Measurements from ENCODE around the gene GLYATL1.

Gene GLYATL1
- 0 to 0.11 (median 0) reads per million in 9 experiments for total RNA-seq

- peaks cover 28 to 37% of the 10 kb centered on the region in 2 donors for H3K27me3 Mint-ChIP-seq
- DNase-seq = no peak
- no peak for ATAC-seq (replicated peaks)
- no peak within 1 kb of the TSS for H3K27ac Mint-ChIP-seq
- H3K36me3 Mint-ChIP-seq (ENCODE audit: insufficient read depth) = no peaks in the 10 kb centered on the region
- H3K4me1 Mint-ChIP-seq (ENCODE audit: low read depth in 2 of 2) = no peaks in the 10 kb centered on the region
- no peaks in the 10 kb centered on the region for H3K9me3 Mint-ChIP-seq
- no peak within 1 kb of the TSS for H3K4me3 Mint-ChIP-seq
These were observed at the start of gene GLYATL1 for GRCh38 chr11:58939277-58939676. TSS of gene GLYATL1 (plus strand) at chr11:58939488. CDS start at chr11:58947088, 7,600 bp downstream.

DNA sequence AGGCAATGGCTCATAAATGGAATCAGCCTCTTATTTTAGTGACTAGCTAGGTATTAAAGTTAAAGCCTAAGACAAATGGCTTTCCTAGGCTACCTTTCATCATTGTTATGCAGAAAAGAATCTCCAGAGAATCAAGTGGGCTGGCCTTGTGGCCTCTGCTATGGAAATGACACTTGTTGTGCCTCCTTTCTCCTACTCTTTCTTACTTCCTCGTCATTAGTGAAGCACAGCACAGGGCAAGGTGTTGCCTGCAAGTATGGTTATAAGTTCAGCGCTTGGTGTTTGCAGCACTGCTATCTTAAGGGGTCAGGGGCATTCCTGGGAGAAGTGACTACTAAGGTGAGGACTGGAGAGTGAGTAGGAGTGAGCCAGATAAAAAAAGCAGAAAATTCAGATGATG lies 45.4 kb upstream of the GLYATL1 start:
- Mint-ChIP-seq H3K9me3 (no peaks in the 10 kb centered on the region), H3K4me1 (ENCODE audit: low read depth in 2 of 2) (no peaks in the 10 kb centered on the region), H3K4me3 (no peak overlapping the region), H3K27me3 (peaks cover 30 to 46% of the 10 kb centered on the region in 2 donors), H3K27ac (no peak overlapping the region), H3K36me3 (ENCODE audit: insufficient read depth) (no peaks in the 10 kb centered on the region)
- DNase-seq (no peak), ATAC-seq (replicated peaks) (no peak)

DNA sequence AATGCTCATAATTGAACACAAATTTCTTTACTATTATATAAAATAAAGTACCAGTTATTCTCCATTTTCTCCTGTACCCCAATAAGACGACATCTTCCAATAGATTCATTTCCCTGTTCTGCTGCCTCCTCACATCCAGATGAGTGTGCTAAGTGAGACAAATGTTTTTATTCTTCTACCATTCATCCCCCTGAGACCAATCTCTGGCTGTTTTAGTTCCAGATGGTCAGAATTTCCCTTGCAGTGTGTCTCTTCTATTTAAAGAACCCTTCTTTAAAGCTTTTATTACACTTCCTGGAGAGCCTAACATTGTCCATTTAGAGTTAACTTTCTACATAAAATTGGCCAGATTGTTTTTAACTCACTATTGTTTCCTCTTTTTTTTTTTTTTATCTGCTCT lies 41.2 kb upstream of the GLYATL1 start:
- ATAC-seq (replicated peaks) (no peak), DNase-seq (no peak)
- H3K27me3 Mint-ChIP-seq = peaks cover 50 to 67% of the 10 kb centered on the region in 2 donors
- no peak overlapping the region for H3K4me3 Mint-ChIP-seq
- H3K4me1 Mint-ChIP-seq (ENCODE audit: low read depth in 2 of 2) = no peaks in the 10 kb centered on the region
- H3K9me3 Mint-ChIP-seq = no peaks in the 10 kb centered on the region
- H3K36me3 Mint-ChIP-seq (ENCODE audit: insufficient read depth) = no peaks in the 10 kb centered on the region
- no peak overlapping the region for H3K27ac Mint-ChIP-seq

- no peak for DNase-seq
- peaks cover 67 to 93% of the 10 kb centered on the region in 2 donors for H3K27me3 Mint-ChIP-seq
- H3K27ac Mint-ChIP-seq = no peak overlapping the region
- H3K9me3 Mint-ChIP-seq = no peaks in the 10 kb centered on the region
- H3K4me1 Mint-ChIP-seq (ENCODE audit: low read depth in 2 of 2) = no peaks in the 10 kb centered on the region
- H3K36me3 Mint-ChIP-seq (ENCODE audit: insufficient read depth) = no peaks in the 10 kb centered on the region
- H3K4me3 Mint-ChIP-seq = no peak overlapping the region
- ATAC-seq (replicated peaks) = no peak
These were observed 38.5 kb upstream of the GLYATL1 start for GRCh38 chr11:58900479-58901420.

DNA sequence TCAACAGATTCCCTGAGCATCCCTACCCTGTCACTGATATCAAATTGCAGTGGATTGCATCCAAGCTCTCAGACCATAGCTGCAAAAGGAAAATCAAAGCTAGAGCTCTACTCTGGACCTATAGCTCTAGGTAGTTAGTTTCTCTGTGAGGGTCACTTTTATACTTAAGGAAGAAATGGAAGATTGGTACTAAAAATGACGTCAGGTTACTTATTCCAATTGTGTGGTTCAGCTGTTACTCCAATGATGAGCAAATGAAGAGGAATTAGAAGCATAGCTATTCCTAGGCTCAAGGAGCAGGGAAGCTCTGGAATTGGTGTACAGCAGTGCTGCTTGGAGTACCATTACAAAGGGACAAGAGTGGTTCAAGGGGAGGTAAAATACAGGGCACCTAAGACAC lies 36.4 kb upstream of the GLYATL1 start:
- ATAC-seq (replicated peaks) (no peak), DNase-seq (no peak)
- Mint-ChIP-seq H3K9me3 (no peaks in the 10 kb centered on the region), H3K4me1 (ENCODE audit: low read depth in 2 of 2) (no peaks in the 10 kb centered on the region), H3K4me3 (no peak overlapping the region), H3K27ac (no peak overlapping the region), H3K27me3 (peaks cover 76 to 93% of the 10 kb centered on the region in 2 donors), H3K36me3 (ENCODE audit: insufficient read depth) (no peaks in the 10 kb centered on the region)

- H3K9me3 Mint-ChIP-seq = no peaks in the 10 kb centered on the region
- no peaks in the 10 kb centered on the region for H3K4me1 Mint-ChIP-seq (ENCODE audit: low read depth in 2 of 2)
- H3K27me3 Mint-ChIP-seq = peaks cover 63 to 81% of the 10 kb centered on the region in 2 donors
- no peak overlapping the region for H3K27ac Mint-ChIP-seq
- H3K36me3 Mint-ChIP-seq (ENCODE audit: insufficient read depth) = no peaks in the 10 kb centered on the region
- DNase-seq = no peak
- ATAC-seq (replicated peaks) = no peak
- no peak overlapping the region for H3K4me3 Mint-ChIP-seq
These were observed 34.1 kb upstream of the GLYATL1 start for GRCh38 chr11:58905011-58905720.

DNA sequence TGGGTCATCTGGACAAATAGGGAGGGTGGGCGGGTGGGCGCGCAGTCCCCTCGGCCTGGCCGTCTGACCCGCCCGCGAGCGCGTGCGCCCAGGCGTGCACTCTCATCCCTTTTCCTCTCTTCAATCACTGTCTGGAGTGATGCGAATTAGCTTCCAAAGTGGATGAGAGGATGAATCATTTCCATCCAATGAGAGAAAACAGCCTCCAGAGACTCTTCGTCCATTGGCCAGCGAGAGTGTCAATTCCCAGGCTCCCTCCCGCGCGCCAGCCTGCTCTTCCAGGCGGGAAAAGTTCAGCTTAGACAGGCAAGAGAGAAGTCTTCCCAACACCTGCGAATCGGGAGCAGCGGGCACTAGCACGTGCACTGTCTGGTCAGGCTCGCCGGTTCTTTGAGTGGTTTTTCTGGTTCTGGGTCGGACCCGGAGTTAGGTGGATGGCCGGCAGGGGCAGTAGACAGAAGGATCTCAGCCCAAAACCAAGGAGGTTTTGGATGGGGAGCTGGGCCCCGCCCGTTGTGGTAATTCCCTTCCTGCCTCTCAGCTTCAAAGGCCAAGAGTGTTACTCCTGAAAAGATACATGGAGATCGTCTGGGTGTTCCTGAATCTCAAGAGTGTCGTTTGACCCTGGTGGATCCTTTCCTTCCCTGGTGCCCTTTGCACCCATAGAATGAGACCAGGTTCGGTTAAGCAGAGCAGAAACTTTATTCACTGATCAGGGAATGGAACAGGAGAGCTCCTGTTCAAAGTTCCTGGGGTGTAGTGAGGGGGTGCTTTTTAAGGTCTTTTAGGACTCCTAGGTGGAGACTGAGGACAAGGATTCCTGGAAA lies 33.4 kb upstream of the GLYATL1 start:
- H3K36me3 Mint-ChIP-seq (ENCODE audit: insufficient read depth) = no peaks in the 10 kb centered on the region
- H3K4me3 Mint-ChIP-seq = no peak overlapping the region
- H3K27ac Mint-ChIP-seq = no peak overlapping the region
- H3K9me3 Mint-ChIP-seq = no peaks in the 10 kb centered on the region
- DNase-seq (no peak), ATAC-seq (replicated peaks) (no peak)
- H3K4me1 Mint-ChIP-seq (ENCODE audit: low read depth in 2 of 2) = no peaks in the 10 kb centered on the region
- peaks cover 59 to 74% of the 10 kb centered on the region in 2 donors for H3K27me3 Mint-ChIP-seq

GRCh38 chr11:58907780-58908179 lies 31.5 kb upstream of the GLYATL1 start:
- Mint-ChIP-seq H3K4me1 (ENCODE audit: low read depth in 2 of 2) (no peaks in the 10 kb centered on the region), H3K36me3 (ENCODE audit: insufficient read depth) (no peaks in the 10 kb centered on the region), H3K27me3 (peaks cover 57 to 67% of the 10 kb centered on the region in 2 donors), H3K9me3 (no peaks in the 10 kb centered on the region), H3K4me3 (no peak overlapping the region), H3K27ac (no peak overlapping the region)
- no peak for ATAC-seq (replicated peaks)
- DNase-seq = no peak

DNA sequence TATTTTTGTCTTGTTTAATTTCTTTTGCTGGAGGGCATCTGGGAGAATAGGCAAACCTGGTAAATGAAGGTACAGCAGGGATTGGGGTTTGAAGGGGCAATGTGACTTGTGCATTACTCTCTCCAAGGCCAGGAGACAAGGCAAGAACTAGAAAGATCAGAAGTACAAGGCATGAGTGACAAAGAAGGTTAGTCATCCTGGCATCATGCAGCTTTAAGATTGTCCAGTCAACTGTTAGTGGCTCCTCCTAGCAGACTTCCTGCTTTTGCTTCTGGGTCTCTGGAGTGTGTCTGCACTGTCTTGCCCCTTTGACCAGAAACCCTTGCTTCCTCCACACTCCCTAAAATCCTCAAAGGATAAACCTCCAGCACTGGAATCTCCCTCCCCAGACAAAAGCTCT lies 27.2 kb upstream of the GLYATL1 start:
- Mint-ChIP-seq H3K4me1 (ENCODE audit: low read depth in 2 of 2) (no peaks in the 10 kb centered on the region), H3K27ac (no peak overlapping the region), H3K9me3 (peaks cover 0 to 1% of the 10 kb centered on the region in 2 donors), H3K4me3 (no peak overlapping the region), H3K36me3 (ENCODE audit: insufficient read depth) (no peaks in the 10 kb centered on the region), H3K27me3 (peaks cover 33 to 40% of the 10 kb centered on the region in 2 donors)
- DNase-seq (no peak), ATAC-seq (replicated peaks) (no peak)

DNA sequence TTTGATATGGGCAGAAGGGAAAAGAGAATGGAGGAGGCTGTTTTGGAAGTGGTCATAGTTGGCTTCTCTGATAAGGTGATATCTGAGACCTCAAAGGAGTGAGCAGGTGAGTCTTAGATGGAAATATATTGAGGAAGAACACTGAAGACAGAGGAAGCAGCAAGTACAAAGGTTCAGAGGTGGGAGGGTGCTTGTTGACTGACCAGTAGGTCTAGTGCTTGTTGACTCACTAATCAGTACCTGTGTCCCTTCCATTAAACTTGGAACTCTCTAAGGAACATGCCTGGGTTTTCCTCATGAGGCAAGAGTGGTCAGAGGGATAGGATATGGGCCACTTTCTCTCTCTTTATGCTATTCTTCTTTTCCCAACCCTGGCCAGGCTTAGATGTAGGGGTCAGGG lies 25.6 kb upstream of the GLYATL1 start:
- no peaks in the 10 kb centered on the region for H3K36me3 Mint-ChIP-seq (ENCODE audit: insufficient read depth)

GRCh38 chr11:58914821-58915543 lies 24.3 kb upstream of the GLYATL1 start:
- Mint-ChIP-seq H3K36me3 (ENCODE audit: insufficient read depth) (no peaks in the 10 kb centered on the region), H3K4me1 (ENCODE audit: low read depth in 2 of 2) (no peaks in the 10 kb centered on the region), H3K27ac (no peak overlapping the region), H3K4me3 (no peak overlapping the region), H3K9me3 (peaks cover 3 to 7% of the 10 kb centered on the region in 2 donors), H3K27me3 (peaks cover 20 to 26% of the 10 kb centered on the region in 2 donors)
- DNase-seq = no peak
- no peak for ATAC-seq (replicated peaks)

More for the DNA sequence above, 25.6 kb upstream of the GLYATL1 start:
- Mint-ChIP-seq H3K4me3 (no peak overlapping the region), H3K4me1 (ENCODE audit: low read depth in 2 of 2) (no peaks in the 10 kb centered on the region), H3K27me3 (peaks cover 20 to 26% of the 10 kb centered on the region in 2 donors), H3K27ac (no peak overlapping the region), H3K9me3 (peaks cover 3 to 7% of the 10 kb centered on the region in 2 donors)
- ATAC-seq (replicated peaks) (no peak), DNase-seq (no peak)

- Mint-ChIP-seq H3K36me3 (ENCODE audit: insufficient read depth) (no peaks in the 10 kb centered on the region), H3K9me3 (peaks cover 3 to 7% of the 10 kb centered on the region in 2 donors), H3K27ac (no peak overlapping the region), H3K4me3 (no peak overlapping the region), H3K4me1 (ENCODE audit: low read depth in 2 of 2) (no peaks in the 10 kb centered on the region), H3K27me3 (peaks cover 19 to 26% of the 10 kb centered on the region in 2 donors)
- no peak for DNase-seq
- ATAC-seq (replicated peaks) = no peak
These were observed 22.7 kb upstream of the GLYATL1 start for GRCh38 chr11:58916637-58917036.

All from effector memory CD8-positive, alpha-beta T cell (primary cell).